ENCODE measurements around the gene PSD. TPM values are rescaled to one million over a fixed set of nuclear protein-coding genes. Genes with fewer than 3 reads are reported as not detected.

PSD gene
- total and polyA plus RNA-seq, 10 of the 15 experiments (the other 5 are each of a cell fraction or from before 2014, with no cell fraction given) = 0.11 to 2.0 (median 0.49) TPM; not detected in 2

DNA sequence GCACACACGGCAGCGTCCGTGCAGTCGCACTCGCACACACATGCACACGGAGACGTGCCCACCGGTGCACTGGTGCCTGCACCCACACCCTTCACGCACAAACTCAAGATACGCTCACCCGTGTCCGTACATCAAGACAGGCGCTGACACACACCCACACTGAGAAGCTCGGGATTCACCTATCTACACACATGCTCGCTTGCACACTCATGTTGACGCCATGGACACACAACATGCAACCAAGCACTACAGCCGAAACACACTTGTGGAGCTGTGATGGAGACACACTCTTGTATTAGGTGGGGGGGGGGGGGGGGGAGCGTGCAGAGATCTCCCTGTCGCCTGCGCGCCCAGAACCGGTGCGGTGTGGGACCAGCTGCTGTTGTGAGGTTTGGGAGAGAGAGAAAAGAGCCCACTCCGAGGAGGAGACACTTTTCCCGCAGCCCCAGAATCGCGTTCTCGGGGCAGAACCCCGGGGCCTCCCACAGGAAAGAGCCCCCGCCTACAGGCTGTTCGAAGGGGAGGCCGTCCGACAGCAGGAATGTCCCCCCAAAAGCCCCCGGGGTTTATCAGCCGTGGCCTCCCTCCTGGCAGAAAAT, 23.7 kb downstream of the PSD start (continued):
- TF ChIP-seq, protein P1, sequence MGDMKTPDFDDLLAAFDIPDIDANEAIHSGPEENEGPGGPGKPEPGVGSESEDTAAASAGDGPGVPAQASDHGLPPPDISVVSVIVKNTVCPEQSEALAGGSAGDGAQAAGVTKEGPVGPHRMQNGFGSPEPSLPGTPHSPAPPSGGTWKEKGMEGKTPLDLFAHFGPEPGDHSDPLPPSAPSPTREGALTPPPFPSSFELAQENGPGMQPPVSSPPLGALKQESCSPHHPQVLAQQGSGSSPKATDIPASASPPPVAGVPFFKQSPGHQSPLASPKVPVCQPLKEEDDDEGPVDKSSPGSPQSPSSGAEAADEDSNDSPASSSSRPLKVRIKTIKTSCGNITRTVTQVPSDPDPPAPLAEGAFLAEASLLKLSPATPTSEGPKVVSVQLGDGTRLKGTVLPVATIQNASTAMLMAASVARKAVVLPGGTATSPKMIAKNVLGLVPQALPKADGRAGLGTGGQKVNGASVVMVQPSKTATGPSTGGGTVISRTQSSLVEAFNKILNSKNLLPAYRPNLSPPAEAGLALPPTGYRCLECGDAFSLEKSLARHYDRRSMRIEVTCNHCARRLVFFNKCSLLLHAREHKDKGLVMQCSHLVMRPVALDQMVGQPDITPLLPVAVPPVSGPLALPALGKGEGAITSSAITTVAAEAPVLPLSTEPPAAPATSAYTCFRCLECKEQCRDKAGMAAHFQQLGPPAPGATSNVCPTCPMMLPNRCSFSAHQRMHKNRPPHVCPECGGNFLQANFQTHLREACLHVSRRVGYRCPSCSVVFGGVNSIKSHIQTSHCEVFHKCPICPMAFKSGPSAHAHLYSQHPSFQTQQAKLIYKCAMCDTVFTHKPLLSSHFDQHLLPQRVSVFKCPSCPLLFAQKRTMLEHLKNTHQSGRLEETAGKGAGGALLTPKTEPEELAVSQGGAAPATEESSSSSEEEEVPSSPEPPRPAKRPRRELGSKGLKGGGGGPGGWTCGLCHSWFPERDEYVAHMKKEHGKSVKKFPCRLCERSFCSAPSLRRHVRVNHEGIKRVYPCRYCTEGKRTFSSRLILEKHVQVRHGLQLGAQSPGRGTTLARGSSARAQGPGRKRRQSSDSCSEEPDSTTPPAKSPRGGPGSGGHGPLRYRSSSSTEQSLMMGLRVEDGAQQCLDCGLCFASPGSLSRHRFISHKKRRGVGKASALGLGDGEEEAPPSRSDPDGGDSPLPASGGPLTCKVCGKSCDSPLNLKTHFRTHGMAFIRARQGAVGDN (IDR thresholded peaks at IDR 0.05) = no peak
- TF ChIP-seq, protein P2, sequence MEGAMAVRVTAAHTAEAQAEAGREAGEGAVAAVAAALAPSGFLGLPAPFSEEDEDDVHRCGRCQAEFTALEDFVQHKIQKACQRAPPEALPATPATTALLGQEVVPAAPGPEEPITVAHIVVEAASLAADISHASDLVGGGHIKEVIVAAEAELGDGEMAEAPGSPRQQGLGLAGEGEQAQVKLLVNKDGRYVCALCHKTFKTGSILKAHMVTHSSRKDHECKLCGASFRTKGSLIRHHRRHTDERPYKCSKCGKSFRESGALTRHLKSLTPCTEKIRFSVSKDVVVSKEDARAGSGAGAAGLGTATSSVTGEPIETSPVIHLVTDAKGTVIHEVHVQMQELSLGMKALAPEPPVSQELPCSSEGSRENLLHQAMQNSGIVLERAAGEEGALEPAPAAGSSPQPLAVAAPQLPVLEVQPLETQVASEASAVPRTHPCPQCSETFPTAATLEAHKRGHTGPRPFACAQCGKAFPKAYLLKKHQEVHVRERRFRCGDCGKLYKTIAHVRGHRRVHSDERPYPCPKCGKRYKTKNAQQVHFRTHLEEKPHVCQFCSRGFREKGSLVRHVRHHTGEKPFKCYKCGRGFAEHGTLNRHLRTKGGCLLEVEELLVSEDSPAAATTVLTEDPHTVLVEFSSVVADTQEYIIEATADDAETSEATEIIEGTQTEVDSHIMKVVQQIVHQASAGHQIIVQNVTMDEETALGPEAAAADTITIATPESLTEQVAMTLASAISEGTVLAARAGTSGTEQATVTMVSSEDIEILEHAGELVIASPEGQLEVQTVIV (IDR thresholded peaks at IDR 0.05; ENCODE audit: borderline replicate concordance, partially characterized antibody) = no peak
- TF ChIP-seq IKZF1 (conservative IDR thresholded peaks at IDR 0.05) (no peak), TCF3 (IDR thresholded peaks at IDR 0.05; ENCODE audit: borderline replicate concordance, insufficient read depth, low read depth, low read length) (no peak), POU2F2 (IDR thresholded peaks at IDR 0.05; ENCODE audit: borderline replicate concordance, low read depth, low read length) (no peak), ZBED1 (IDR thresholded peaks at IDR 0.05; ENCODE audit: borderline replicate concordance) (no peak), RBBP5 (conservative IDR thresholded peaks at IDR 0.05) (no peak), ASH2L (IDR thresholded peaks at IDR 0.05; ENCODE audit: borderline replicate concordance, low read depth) (no peak), ZNF207 (IDR thresholded peaks at IDR 0.05; ENCODE audit: borderline replicate concordance) (no peak), KDM1A (IDR thresholded peaks at IDR 0.05; ENCODE audit: borderline replicate concordance) (no peak), RAD51 (IDR thresholded peaks at IDR 0.05) (no peak), BCL11A (IDR thresholded peaks at IDR 0.05; ENCODE audit: low read depth, low read length) (no peak), RFX5 (IDR thresholded peaks at IDR 0.05; ENCODE audit: low read depth, low read length) (no peak), ZNF24 (IDR thresholded peaks at IDR 0.05) (no peak), CREB1 (IDR thresholded peaks at IDR 0.05; ENCODE audit: low read depth) (no peak), SMAD5 (IDR thresholded peaks at IDR 0.05; ENCODE audit: low read depth) (no peak)
- TF ChIP-seq, protein P3, sequence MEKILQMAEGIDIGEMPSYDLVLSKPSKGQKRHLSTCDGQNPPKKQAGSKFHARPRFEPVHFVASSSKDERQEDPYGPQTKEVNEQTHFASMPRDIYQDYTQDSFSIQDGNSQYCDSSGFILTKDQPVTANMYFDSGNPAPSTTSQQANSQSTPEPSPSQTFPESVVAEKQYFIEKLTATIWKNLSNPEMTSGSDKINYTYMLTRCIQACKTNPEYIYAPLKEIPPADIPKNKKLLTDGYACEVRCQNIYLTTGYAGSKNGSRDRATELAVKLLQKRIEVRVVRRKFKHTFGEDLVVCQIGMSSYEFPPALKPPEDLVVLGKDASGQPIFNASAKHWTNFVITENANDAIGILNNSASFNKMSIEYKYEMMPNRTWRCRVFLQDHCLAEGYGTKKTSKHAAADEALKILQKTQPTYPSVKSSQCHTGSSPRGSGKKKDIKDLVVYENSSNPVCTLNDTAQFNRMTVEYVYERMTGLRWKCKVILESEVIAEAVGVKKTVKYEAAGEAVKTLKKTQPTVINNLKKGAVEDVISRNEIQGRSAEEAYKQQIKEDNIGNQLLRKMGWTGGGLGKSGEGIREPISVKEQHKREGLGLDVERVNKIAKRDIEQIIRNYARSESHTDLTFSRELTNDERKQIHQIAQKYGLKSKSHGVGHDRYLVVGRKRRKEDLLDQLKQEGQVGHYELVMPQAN (conservative IDR thresholded peaks at IDR 0.05) = 0 out of 2 replicates have a peak, but pooled peaks have one; percentile 61
- TF ChIP-seq, protein P4, sequence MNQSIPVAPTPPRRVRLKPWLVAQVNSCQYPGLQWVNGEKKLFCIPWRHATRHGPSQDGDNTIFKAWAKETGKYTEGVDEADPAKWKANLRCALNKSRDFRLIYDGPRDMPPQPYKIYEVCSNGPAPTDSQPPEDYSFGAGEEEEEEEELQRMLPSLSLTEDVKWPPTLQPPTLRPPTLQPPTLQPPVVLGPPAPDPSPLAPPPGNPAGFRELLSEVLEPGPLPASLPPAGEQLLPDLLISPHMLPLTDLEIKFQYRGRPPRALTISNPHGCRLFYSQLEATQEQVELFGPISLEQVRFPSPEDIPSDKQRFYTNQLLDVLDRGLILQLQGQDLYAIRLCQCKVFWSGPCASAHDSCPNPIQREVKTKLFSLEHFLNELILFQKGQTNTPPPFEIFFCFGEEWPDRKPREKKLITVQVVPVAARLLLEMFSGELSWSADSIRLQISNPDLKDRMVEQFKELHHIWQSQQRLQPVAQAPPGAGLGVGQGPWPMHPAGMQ (IDR thresholded peaks at IDR 0.05; ENCODE audit: borderline replicate concordance) = no peak
- TF ChIP-seq, protein P5, sequence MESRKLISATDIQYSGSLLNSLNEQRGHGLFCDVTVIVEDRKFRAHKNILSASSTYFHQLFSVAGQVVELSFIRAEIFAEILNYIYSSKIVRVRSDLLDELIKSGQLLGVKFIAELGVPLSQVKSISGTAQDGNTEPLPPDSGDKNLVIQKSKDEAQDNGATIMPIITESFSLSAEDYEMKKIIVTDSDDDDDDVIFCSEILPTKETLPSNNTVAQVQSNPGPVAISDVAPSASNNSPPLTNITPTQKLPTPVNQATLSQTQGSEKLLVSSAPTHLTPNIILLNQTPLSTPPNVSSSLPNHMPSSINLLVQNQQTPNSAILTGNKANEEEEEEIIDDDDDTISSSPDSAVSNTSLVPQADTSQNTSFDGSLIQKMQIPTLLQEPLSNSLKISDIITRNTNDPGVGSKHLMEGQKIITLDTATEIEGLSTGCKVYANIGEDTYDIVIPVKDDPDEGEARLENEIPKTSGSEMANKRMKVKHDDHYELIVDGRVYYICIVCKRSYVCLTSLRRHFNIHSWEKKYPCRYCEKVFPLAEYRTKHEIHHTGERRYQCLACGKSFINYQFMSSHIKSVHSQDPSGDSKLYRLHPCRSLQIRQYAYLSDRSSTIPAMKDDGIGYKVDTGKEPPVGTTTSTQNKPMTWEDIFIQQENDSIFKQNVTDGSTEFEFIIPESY (IDR thresholded peaks at IDR 0.05) = no peak

All from GM12878 (cell line).